ENCODE measurements around the gene CRK. TPM values are rescaled to one million over a fixed set of nuclear protein-coding genes. Genes with fewer than 3 reads are reported as not detected.

CRK gene
- total and polyA plus RNA-seq, 2 of the 4 experiments (the other 2 are of a cell fraction) = 57.6 to 100 TPM

- no peak for DNase-seq
- dilution Hi-C loops (cut with HindIII; ENCODE audit: low sequenced_read_pairs, unreplicated experiment) = no loop called here
- Histone ChIP-seq H3K27me3 (ENCODE audit: control insufficient read depth, insufficient read depth, low read length) (no peaks in the 10 kb centered on the region), H3K27ac (ENCODE audit: insufficient read depth, low read length) (no peak overlapping the region), H3K18ac (ENCODE audit: low read depth, low read length) (no peak overlapping the region), H3K4me1 (ENCODE audit: control insufficient read depth, insufficient read depth, low read length) (peaks cover 8% of the 10 kb centered on the region), H2BK20ac (ENCODE audit: low read depth, low read length) (no peak overlapping the region), H3K56ac (ENCODE audit: extremely low read depth, insufficient read depth, low read length) (no peak overlapping the region), H3K79me1 (ENCODE audit: low read depth in 1 of 2, low read length in 2 of 2) (peaks cover 0 to 38% of the 10 kb centered on the region in 2 experiments; a peak in 2 of 4 replicates), H2BK120ac (ENCODE audit: low read depth, low read length) (no peak overlapping the region), H4K5ac (ENCODE audit: low read depth, low read length) (no peak overlapping the region), H3K9me1 (ENCODE audit: insufficient read depth, low read length) (peaks cover 23% of the 10 kb centered on the region), H3K36me3 (ENCODE audit: control insufficient read depth, insufficient read depth, low read length) (peaks cover 5% of the 10 kb centered on the region), H3K4ac (ENCODE audit: low read depth, low read length) (no peak overlapping the region), H3K9me3 (ENCODE audit: control insufficient read depth, insufficient read depth, low read length) (no peaks in the 10 kb centered on the region), H4K8ac (ENCODE audit: low read depth in 2 of 2, low read length in 2 of 2) (no peak overlapping the region), H2BK5ac (ENCODE audit: low read depth, low read length, poor library complexity, severe bottlenecking) (no peak overlapping the region), H4K91ac (ENCODE audit: insufficient read depth, low read depth, low read length) (no peak overlapping the region), H3K23ac (ENCODE audit: low read depth, low read length) (no peak overlapping the region), H2BK15ac (ENCODE audit: low read depth, low read length) (no peak overlapping the region), H2AK5ac (ENCODE audit: low read depth, low read length) (no peak overlapping the region), H3K4me3 (ENCODE audit: insufficient read depth, low read depth, low read length) (no peak overlapping the region), H3K14ac (replicated peaks; ENCODE audit: low read depth, low read length) (no peak overlapping the region), H4K20me1 (ENCODE audit: insufficient read depth, low read length) (peaks cover 100% of the 10 kb centered on the region), H2AFZ (replicated peaks; ENCODE audit: low read length, poor library complexity) (no peak overlapping the region), H3K4me2 (ENCODE audit: low read depth, low read length) (no peak overlapping the region), H3K9ac (ENCODE audit: low read depth, low read length) (no peak overlapping the region), H2AK9ac (replicated peaks; ENCODE audit: low read depth, low read length, poor library complexity) (no peak overlapping the region)
- WGBS, 2 experiments (ENCODE audit: extremely low coverage in 2 of 2, insufficient read length in 1 of 2) = no CpG with 5 or more reads among the region's 2 CpGs
- no TSS peak for BruUV-seq (replicated peaks)
- CTCF ChIA-PET = no interaction called here
- ATAC-seq (ENCODE audit: low read depth) = no peak
- POLR2A ChIA-PET (ENCODE audit: unreplicated experiment) = no interaction called here
- no peak for TF ChIP-seq CEBPB (IDR thresholded peaks at IDR 0.05; ENCODE audit: low read depth, low read length)
- no peak for TF ChIP-seq MAZ (IDR thresholded peaks at IDR 0.05; ENCODE audit: borderline replicate concordance, low read depth, low read length)
- TF ChIP-seq NFE2L2 (IDR thresholded peaks at IDR 0.05; ENCODE audit: low read depth, low read length) = no peak
- TF ChIP-seq, protein P1, sequence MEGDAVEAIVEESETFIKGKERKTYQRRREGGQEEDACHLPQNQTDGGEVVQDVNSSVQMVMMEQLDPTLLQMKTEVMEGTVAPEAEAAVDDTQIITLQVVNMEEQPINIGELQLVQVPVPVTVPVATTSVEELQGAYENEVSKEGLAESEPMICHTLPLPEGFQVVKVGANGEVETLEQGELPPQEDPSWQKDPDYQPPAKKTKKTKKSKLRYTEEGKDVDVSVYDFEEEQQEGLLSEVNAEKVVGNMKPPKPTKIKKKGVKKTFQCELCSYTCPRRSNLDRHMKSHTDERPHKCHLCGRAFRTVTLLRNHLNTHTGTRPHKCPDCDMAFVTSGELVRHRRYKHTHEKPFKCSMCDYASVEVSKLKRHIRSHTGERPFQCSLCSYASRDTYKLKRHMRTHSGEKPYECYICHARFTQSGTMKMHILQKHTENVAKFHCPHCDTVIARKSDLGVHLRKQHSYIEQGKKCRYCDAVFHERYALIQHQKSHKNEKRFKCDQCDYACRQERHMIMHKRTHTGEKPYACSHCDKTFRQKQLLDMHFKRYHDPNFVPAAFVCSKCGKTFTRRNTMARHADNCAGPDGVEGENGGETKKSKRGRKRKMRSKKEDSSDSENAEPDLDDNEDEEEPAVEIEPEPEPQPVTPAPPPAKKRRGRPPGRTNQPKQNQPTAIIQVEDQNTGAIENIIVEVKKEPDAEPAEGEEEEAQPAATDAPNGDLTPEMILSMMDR (conservative IDR thresholded peaks at IDR 0.05; ENCODE audit: low read depth, low read length) = no peak
- no peak for TF ChIP-seq CHD1 (IDR thresholded peaks at IDR 0.05; ENCODE audit: low read depth, low read length)
- TF ChIP-seq USF2 (IDR thresholded peaks at IDR 0.05; ENCODE audit: low read depth, low read length) = no peak
- no peak for TF ChIP-seq MAFK (IDR thresholded peaks at IDR 0.05; ENCODE audit: low read depth, low read length)
- TF ChIP-seq RFX5 (IDR thresholded peaks at IDR 0.05; ENCODE audit: low read depth, low read length) = no peak
- TF ChIP-seq MXI1 (IDR thresholded peaks at IDR 0.05; ENCODE audit: borderline replicate concordance, low read depth, low read length) = no peak
- TF ChIP-seq, protein P2, sequence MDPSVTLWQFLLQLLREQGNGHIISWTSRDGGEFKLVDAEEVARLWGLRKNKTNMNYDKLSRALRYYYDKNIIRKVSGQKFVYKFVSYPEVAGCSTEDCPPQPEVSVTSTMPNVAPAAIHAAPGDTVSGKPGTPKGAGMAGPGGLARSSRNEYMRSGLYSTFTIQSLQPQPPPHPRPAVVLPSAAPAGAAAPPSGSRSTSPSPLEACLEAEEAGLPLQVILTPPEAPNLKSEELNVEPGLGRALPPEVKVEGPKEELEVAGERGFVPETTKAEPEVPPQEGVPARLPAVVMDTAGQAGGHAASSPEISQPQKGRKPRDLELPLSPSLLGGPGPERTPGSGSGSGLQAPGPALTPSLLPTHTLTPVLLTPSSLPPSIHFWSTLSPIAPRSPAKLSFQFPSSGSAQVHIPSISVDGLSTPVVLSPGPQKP (IDR thresholded peaks at IDR 0.05; ENCODE audit: borderline replicate concordance, low read depth, low read length) = no peak
- no peak for TF ChIP-seq SMC3 (IDR thresholded peaks at IDR 0.05; ENCODE audit: low read depth, low read length)
- TF ChIP-seq POLR2A (IDR thresholded peaks at IDR 0.05; ENCODE audit: low read depth, low read length) = no peak
- no peak for TF ChIP-seq RAD21 (IDR thresholded peaks at IDR 0.05; ENCODE audit: low read length)
- TF ChIP-seq BHLHE40 (IDR thresholded peaks at IDR 0.05; ENCODE audit: low read depth, low read length) = no peak
- in situ Hi-C loops (cut with MboI; ENCODE audit: low sequenced_read_pairs) = no loop called here
- intact Hi-C loops (cut with micrococcal nuclease) = no loop called here
Observed at GRCh38 chr17:1385861-1386260, 70.2 kb downstream of the CRK start.
